WTC11 (cell line): ENCODE data around the gene ELMO1.

Experiments used
- CBFB ChIP-seq: sonication (generic); formaldehyde crosslinking; IDR thresholded peaks from 2 replicates; pipeline ENCODE4 v1.8.1; 2022; ENCODE audit warnings: mild to moderate bottlenecking, low read depth, missing genetic modification reagents
- CREM ChIP-seq: sonication (generic); formaldehyde crosslinking; IDR thresholded peaks from 2 replicates; pipeline ENCODE4 v1.8.1; 2022; ENCODE audit warnings: mild to moderate bottlenecking, missing genetic modification reagents, moderate library complexity
- JUN ChIP-seq: sonication (generic); formaldehyde crosslinking; IDR thresholded peaks from 2 replicates; pipeline ENCODE4 v1.8.0; 2023; ENCODE audit warnings: mild to moderate bottlenecking, missing genetic modification reagents
- SP1 ChIP-seq: sonication (generic); formaldehyde crosslinking; conservative IDR thresholded peaks from 2 replicates; pipeline ENCODE4 v1.8.1; 2022; ENCODE audit warnings: missing genetic modification reagents
- ZNF121 ChIP-seq: sonication (generic); formaldehyde crosslinking; IDR thresholded peaks from 2 replicates; pipeline ENCODE4 v1.8.0; 2023; ENCODE audit warnings: missing genetic modification reagents
- TF ChIP-seq, protein P1 (sequence below): fragments of 200-600 bp; IDR thresholded peaks from 2 replicates; pipeline ENCODE4 v1.8.0; 2022; ENCODE audit warnings: antibody characterized with exemption
- TF ChIP-seq, protein P2 (sequence below): sonication (generic); formaldehyde crosslinking; IDR thresholded peaks from 2 replicates; pipeline ENCODE4 v1.8.1; 2023; ENCODE audit warnings: mild to moderate bottlenecking, missing genetic modification reagents, moderate library complexity
- TF ChIP-seq, protein P3 (sequence below): sonication (generic); formaldehyde crosslinking; IDR thresholded peaks from 2 replicates; pipeline ENCODE4 v1.8.0; 2022; ENCODE audit warnings: mild to moderate bottlenecking, missing genetic modification reagents
- TF ChIP-seq, protein P4 (sequence below): sonication (generic); formaldehyde crosslinking; conservative IDR thresholded peaks from 2 replicates; pipeline ENCODE4 v1.8.1; 2023; ENCODE audit warnings: mild to moderate bottlenecking, low read depth, missing genetic modification reagents, moderate library complexity

DNA sequence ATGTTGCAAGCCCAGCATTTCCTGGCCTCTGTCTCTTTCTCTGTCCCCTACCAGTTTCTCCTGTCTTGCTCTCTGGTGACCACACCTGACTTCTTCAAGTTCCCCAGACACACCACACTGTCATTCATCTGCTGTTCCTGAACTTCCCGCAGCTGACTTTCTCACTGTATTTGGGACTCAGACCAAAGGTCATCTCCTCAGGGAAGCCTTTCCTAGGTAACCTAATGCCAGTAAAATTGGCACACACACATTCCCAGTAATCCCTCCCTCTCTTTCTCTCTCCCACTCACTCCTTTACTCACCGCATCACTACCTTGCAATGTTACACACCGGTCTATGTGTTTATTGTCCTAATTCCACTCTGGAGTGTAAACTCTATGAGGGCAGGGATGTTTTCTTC is 81.7 kb downstream of the ELMO1 start:
- TF ChIP-seq, protein P1, sequence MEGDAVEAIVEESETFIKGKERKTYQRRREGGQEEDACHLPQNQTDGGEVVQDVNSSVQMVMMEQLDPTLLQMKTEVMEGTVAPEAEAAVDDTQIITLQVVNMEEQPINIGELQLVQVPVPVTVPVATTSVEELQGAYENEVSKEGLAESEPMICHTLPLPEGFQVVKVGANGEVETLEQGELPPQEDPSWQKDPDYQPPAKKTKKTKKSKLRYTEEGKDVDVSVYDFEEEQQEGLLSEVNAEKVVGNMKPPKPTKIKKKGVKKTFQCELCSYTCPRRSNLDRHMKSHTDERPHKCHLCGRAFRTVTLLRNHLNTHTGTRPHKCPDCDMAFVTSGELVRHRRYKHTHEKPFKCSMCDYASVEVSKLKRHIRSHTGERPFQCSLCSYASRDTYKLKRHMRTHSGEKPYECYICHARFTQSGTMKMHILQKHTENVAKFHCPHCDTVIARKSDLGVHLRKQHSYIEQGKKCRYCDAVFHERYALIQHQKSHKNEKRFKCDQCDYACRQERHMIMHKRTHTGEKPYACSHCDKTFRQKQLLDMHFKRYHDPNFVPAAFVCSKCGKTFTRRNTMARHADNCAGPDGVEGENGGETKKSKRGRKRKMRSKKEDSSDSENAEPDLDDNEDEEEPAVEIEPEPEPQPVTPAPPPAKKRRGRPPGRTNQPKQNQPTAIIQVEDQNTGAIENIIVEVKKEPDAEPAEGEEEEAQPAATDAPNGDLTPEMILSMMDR: no peak
- no peak for TF ChIP-seq ZNF121 (CRISPR knock-in tag)
- TF ChIP-seq, protein P2, sequence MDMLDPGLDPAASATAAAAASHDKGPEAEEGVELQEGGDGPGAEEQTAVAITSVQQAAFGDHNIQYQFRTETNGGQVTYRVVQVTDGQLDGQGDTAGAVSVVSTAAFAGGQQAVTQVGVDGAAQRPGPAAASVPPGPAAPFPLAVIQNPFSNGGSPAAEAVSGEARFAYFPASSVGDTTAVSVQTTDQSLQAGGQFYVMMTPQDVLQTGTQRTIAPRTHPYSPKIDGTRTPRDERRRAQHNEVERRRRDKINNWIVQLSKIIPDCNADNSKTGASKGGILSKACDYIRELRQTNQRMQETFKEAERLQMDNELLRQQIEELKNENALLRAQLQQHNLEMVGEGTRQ (CRISPR knock-in tag): no peak
- TF ChIP-seq SP1: no peak
- TF ChIP-seq, protein P3, sequence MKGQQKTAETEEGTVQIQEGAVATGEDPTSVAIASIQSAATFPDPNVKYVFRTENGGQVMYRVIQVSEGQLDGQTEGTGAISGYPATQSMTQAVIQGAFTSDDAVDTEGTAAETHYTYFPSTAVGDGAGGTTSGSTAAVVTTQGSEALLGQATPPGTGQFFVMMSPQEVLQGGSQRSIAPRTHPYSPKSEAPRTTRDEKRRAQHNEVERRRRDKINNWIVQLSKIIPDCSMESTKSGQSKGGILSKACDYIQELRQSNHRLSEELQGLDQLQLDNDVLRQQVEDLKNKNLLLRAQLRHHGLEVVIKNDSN (CRISPR knock-in tag): no peak
- no peak for TF ChIP-seq CREM (CRISPR knock-in tag)
- TF ChIP-seq, protein P4, sequence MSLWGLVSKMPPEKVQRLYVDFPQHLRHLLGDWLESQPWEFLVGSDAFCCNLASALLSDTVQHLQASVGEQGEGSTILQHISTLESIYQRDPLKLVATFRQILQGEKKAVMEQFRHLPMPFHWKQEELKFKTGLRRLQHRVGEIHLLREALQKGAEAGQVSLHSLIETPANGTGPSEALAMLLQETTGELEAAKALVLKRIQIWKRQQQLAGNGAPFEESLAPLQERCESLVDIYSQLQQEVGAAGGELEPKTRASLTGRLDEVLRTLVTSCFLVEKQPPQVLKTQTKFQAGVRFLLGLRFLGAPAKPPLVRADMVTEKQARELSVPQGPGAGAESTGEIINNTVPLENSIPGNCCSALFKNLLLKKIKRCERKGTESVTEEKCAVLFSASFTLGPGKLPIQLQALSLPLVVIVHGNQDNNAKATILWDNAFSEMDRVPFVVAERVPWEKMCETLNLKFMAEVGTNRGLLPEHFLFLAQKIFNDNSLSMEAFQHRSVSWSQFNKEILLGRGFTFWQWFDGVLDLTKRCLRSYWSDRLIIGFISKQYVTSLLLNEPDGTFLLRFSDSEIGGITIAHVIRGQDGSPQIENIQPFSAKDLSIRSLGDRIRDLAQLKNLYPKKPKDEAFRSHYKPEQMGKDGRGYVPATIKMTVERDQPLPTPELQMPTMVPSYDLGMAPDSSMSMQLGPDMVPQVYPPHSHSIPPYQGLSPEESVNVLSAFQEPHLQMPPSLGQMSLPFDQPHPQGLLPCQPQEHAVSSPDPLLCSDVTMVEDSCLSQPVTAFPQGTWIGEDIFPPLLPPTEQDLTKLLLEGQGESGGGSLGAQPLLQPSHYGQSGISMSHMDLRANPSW (CRISPR knock-in tag): no peak
- no peak for TF ChIP-seq JUN
- TF ChIP-seq CBFB: no peak
